ENCODE measurements around the gene OR6C75.
"Not testable (repeated sequence)": the region's sequence is repeated elsewhere in the genome, so short reads cannot be mapped to it uniquely, and the experiment has no call there.

The OR6C75 gene

DNA sequence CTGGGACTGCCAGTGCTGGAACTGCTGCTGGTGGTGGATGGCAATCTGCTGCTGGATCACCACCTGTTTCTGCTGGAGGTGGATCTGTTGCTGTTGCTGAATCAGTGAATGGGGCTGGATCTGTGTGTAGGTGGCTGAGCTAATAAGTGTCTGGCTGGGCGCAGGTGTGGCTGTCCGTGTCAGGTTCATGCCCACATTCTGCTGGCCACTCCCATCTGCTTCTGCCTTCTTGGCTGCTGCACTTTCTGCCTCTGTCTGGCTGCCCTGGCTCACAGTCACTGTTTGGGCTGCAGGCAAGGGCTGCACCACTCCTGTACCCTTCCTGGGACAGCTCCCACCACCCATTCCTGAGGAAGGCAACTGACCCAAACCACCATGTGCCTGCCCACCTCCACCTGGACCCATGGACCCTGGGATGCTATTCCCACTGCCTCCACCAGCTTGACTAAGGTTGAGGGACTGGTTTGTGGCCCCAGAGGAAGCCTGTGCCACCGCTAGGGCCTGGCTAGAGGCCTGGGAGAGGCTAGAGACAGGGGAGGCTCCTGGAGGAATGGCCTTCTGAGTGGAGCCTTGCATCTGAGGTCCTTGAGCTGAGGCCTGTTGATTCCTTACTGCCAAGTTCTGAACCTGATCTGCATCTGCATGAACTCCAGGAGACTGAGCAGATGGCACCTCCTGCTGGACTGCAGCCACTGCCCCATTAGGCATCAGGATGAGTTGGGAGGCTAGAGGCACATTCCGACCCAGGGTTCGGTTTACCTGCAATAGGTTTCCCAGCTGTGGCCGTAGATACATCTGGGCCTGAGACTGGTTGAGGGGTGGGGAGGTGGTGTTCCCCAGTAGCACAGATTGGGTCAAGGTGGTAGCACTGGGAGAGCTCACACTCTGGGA, 51.0 kb downstream of the OR6C75 start:
- H3K9ac ChIP-seq (ENCODE audit: low read length); H4K20me1 ChIP-seq (ENCODE audit: insufficient read depth, low read length); H3K4me3 ChIP-seq (ENCODE audit: low read length); H3K27ac ChIP-seq (ENCODE audit: low read length); H3K27me3 ChIP-seq (ENCODE audit: low read depth, low read length); H3K79me2 ChIP-seq (ENCODE audit: low read length); H3K4me2 ChIP-seq (ENCODE audit: low read length); H2AFZ ChIP-seq (ENCODE audit: low read depth, low read length); H3K9me3 ChIP-seq (ENCODE audit: insufficient read depth, low read length); H3K36me3 ChIP-seq (replicated peaks; ENCODE audit: low read depth, low read length); H3K4me1 ChIP-seq (ENCODE audit: low read length): not testable (repeated sequence)

DNA sequence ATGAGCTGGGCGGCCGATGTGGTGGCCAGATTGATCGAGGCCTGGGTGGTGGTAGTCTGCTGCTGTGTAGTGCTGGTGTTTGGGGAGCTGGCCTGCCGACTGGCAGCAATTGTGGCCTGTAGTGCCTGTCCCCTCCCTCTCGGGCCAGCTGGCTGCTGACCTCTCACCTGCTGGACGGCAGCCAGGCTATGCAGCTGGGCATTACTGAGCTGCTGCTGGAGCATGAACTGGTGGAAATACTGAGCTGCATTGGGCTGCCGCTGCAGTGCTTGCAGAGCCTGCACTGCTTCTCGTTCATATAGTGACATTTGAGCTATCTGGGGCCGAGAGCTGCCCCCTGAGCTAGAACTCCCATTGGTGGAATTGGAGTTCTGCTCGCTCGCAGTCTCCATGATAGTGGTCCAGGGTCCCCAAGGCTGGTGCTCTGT, 51.6 kb downstream of the OR6C75 start:
- not testable (repeated sequence) for H3K27me3 ChIP-seq (ENCODE audit: low read depth, low read length); H4K20me1 ChIP-seq (ENCODE audit: insufficient read depth, low read length); H3K36me3 ChIP-seq (replicated peaks; ENCODE audit: low read depth, low read length); H3K27ac ChIP-seq (ENCODE audit: low read length); H3K79me2 ChIP-seq (ENCODE audit: low read length); H3K9me3 ChIP-seq (ENCODE audit: insufficient read depth, low read length); H3K4me3 ChIP-seq (ENCODE audit: low read length); H2AFZ ChIP-seq (ENCODE audit: low read depth, low read length); H3K4me2 ChIP-seq (ENCODE audit: low read length); H3K4me1 ChIP-seq (ENCODE audit: low read length); H3K9ac ChIP-seq (ENCODE audit: low read length)

DNA sequence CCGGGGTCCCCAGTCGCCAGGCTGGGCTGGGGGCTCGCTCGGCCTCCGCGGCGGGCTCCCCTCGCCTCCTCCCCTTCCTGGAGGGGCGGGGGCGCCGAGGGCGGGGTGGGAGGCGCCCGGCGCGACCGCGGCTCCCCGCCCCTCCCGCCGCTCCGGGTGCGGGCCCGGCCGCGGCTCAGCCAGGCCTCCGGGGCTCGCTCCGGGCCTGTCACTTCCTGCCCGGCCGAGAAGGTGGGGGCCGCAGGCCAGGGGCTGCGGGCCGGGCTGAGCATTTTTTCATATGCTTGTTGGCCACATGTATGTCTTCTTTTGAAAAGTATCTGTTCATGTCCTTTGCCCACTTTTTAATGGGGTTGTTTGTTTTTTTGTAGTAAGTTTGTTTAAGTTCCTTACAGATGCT, 52.1 kb downstream of the OR6C75 start:
- not testable (repeated sequence) for H3K9me3 ChIP-seq (ENCODE audit: insufficient read depth, low read length); H3K4me1 ChIP-seq (ENCODE audit: low read length); H3K36me3 ChIP-seq (replicated peaks; ENCODE audit: low read depth, low read length); H2AFZ ChIP-seq (ENCODE audit: low read depth, low read length); H3K79me2 ChIP-seq (ENCODE audit: low read length); H3K4me2 ChIP-seq (ENCODE audit: low read length); H3K9ac ChIP-seq (ENCODE audit: low read length); H3K27ac ChIP-seq (ENCODE audit: low read length); H3K4me3 ChIP-seq (ENCODE audit: low read length); H3K27me3 ChIP-seq (ENCODE audit: low read depth, low read length); H4K20me1 ChIP-seq (ENCODE audit: insufficient read depth, low read length)

DNA sequence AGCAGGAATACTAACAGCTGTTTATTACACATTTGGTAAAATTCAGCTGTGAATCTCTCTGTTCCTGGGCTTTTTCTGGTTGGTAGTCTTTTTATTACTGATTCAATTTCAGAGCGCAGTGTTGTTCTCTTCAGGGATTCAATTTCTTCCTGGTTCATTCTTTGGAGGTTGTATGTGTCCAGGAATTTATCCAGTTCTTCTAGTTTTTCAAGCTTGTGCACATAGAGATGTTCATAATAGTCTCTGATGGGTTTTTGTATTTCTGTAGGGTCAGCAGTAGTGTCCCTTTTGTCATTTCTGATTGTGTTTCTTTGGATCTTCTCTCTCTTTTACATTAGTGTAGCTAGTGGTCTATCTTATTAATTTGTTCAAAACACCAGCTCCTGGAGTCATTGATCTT, 54.2 kb downstream of the OR6C75 start:
- Histone ChIP-seq H3K9ac (ENCODE audit: low read length) (no peak overlapping the region), H3K79me2 (ENCODE audit: low read length) (no peaks in the 10 kb centered on the region), H3K4me2 (ENCODE audit: low read length) (no peak overlapping the region), H3K27ac (ENCODE audit: low read length) (no peak overlapping the region), H3K9me3 (ENCODE audit: insufficient read depth, low read length) (no peaks in the 10 kb centered on the region), H3K4me1 (ENCODE audit: low read length) (no peaks in the 10 kb centered on the region), H3K27me3 (ENCODE audit: low read depth, low read length) (no peaks in the 10 kb centered on the region), H4K20me1 (ENCODE audit: insufficient read depth, low read length) (no peaks in the 10 kb centered on the region), H3K36me3 (replicated peaks; ENCODE audit: low read depth, low read length) (no peaks in the 10 kb centered on the region), H2AFZ (ENCODE audit: low read depth, low read length) (no peak overlapping the region), H3K4me3 (ENCODE audit: low read length) (no peak overlapping the region)
- TF ChIP-seq, protein P1, sequence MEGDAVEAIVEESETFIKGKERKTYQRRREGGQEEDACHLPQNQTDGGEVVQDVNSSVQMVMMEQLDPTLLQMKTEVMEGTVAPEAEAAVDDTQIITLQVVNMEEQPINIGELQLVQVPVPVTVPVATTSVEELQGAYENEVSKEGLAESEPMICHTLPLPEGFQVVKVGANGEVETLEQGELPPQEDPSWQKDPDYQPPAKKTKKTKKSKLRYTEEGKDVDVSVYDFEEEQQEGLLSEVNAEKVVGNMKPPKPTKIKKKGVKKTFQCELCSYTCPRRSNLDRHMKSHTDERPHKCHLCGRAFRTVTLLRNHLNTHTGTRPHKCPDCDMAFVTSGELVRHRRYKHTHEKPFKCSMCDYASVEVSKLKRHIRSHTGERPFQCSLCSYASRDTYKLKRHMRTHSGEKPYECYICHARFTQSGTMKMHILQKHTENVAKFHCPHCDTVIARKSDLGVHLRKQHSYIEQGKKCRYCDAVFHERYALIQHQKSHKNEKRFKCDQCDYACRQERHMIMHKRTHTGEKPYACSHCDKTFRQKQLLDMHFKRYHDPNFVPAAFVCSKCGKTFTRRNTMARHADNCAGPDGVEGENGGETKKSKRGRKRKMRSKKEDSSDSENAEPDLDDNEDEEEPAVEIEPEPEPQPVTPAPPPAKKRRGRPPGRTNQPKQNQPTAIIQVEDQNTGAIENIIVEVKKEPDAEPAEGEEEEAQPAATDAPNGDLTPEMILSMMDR (IDR thresholded peaks at IDR 0.05; ENCODE audit: low read depth, low read length), result no peak
- TF ChIP-seq EZH2phosphoT487 (IDR thresholded peaks at IDR 0.05; ENCODE audit: low read depth), result no peak

Data from OCI-LY3 (cell line).